T1000 (cell line): ENCODE results near the gene GTF2IRD1.
"Not testable (repeated sequence)": the region's sequence is repeated elsewhere in the genome, so short reads cannot be mapped to it uniquely, and the experiment has no call there.

Source experiments
- DNase-seq: peaks from one replicate; lab custom pipeline; 2025; ENCODE audit warnings: mixed read lengths; lab: John Stamatoyannopoulos, UW

GTF2IRD1 gene

GRCh38 chr7:74599244-74599643 is 145.5 kb downstream of the GTF2IRD1 start:
- DNase-seq, result no peak

GRCh38 chr7:74604326-74605020 is 150.8 kb downstream of the GTF2IRD1 start:
- no peak for DNase-seq

- DNase-seq, result no peak
These were observed 152.6 kb downstream of the GTF2IRD1 start for GRCh38 chr7:74606101-74606908.

- no peak for DNase-seq
These were observed 153.3 kb downstream of the GTF2IRD1 start for GRCh38 chr7:74606909-74607510.

GRCh38 chr7:74612015-74612829 is 158.5 kb downstream of the GTF2IRD1 start:
- DNase-seq, result no peak

- no peak for DNase-seq
These were observed 162.5 kb downstream of the GTF2IRD1 start for GRCh38 chr7:74615933-74616780.

- DNase-seq, result no peak
These were observed 163.6 kb downstream of the GTF2IRD1 start for GRCh38 chr7:74617180-74617744.

- DNase-seq, result no peak
These were observed 165.6 kb downstream of the GTF2IRD1 start for GRCh38 chr7:74619235-74619860.

GRCh38 chr7:74622228-74622749 is 168.6 kb downstream of the GTF2IRD1 start:
- no peak for DNase-seq

- no peak for DNase-seq
These were observed 169.4 kb downstream of the GTF2IRD1 start for GRCh38 chr7:74623135-74623534.

GRCh38 chr7:74625446-74625845 is 171.7 kb downstream of the GTF2IRD1 start:
- DNase-seq, result no peak

GRCh38 chr7:74627661-74628411 is 174.1 kb downstream of the GTF2IRD1 start:
- DNase-seq, result no peak

GRCh38 chr7:74632505-74632904 is 178.8 kb downstream of the GTF2IRD1 start:
- no peak for DNase-seq

- DNase-seq, result no peak
These were observed 179.8 kb downstream of the GTF2IRD1 start for GRCh38 chr7:74633451-74633921.

GRCh38 chr7:74637745-74638144 is 184.0 kb downstream of the GTF2IRD1 start:
- no peak for DNase-seq

- DNase-seq, result not testable (repeated sequence)
These were observed 196.3 kb downstream of the GTF2IRD1 start for GRCh38 chr7:74650055-74650454.

GRCh38 chr7:74650493-74651132 is 196.9 kb downstream of the GTF2IRD1 start:
- not testable (repeated sequence) for DNase-seq

GRCh38 chr7:74651133-74651504 is 197.4 kb downstream of the GTF2IRD1 start:
- not testable (repeated sequence) for DNase-seq
